Measurements from ENCODE around the gene AGAP1. TPM values are rescaled to one million over a fixed set of nuclear protein-coding genes. Genes with fewer than 3 reads are reported as not detected.
A peak's percentile ranks its signal among the peaks of the same experiment; 100 is the strongest.

Gene AGAP1
- total RNA-seq, 1 donor from 2014 or later: 39.4 TPM

GRCh38 chr2:235719146-235719942 lies 225.5 kb downstream of the AGAP1 start:
- Mint-ChIP-seq H3K27me3 (ENCODE audit: low read depth, unreplicated experiment) (no peaks in the 10 kb centered on the region), H3K4me3 (ENCODE audit: unreplicated experiment) (no peak overlapping the region), H3K27ac (ENCODE audit: unreplicated experiment) (no peak overlapping the region), H3K36me3 (ENCODE audit: low read depth, unreplicated experiment) (peaks cover 14% of the 10 kb centered on the region), H3K4me1 (ENCODE audit: low read depth, unreplicated experiment) (peaks cover 18% of the 10 kb centered on the region), H3K9me3 (ENCODE audit: unreplicated experiment) (no peaks in the 10 kb centered on the region)
- Histone ChIP-seq H2AFZ (ENCODE audit: low read depth, low read length) (no peak overlapping the region), H3K36me3 (ENCODE audit: insufficient read depth, low read length) (no peaks in the 10 kb centered on the region), H3K9me3 (ENCODE audit: insufficient read depth, low read depth, low read length) (no peaks in the 10 kb centered on the region), H3K9ac (ENCODE audit: low read length) (no peak overlapping the region), H4K20me1 (ENCODE audit: insufficient read depth, low read length) (peaks cover 34% of the 10 kb centered on the region), H3K27ac (ENCODE audit: low read depth, low read length) (no peak overlapping the region), H3K79me2 (ENCODE audit: insufficient read depth, low read length) (no peaks in the 10 kb centered on the region), H3K4me1 (ENCODE audit: insufficient read depth, low read length) (no peaks in the 10 kb centered on the region), H3K4me2 (ENCODE audit: low read length) (no peak overlapping the region), H3K27me3 (ENCODE audit: insufficient read depth, low read length) (no peaks in the 10 kb centered on the region), H3K4me3 (ENCODE audit: insufficient read depth, low read depth, low read length) (no peak overlapping the region)
- FAIRE-seq (no peak), DNase-seq (ENCODE audit: low read depth) (peak; percentile 6)
- TF ChIP-seq CTCF (IDR thresholded peaks at IDR 0.05; ENCODE audit: insufficient read depth, low read depth, low read length) (no peak), EZH2 (IDR thresholded peaks at IDR 0.05; ENCODE audit: insufficient read depth, low read length) (no peak)

GRCh38 chr2:235721625-235722024 lies 227.8 kb downstream of the AGAP1 start:
- no peaks in the 10 kb centered on the region for H3K9me3 Mint-ChIP-seq (ENCODE audit: unreplicated experiment)
- H3K27ac ChIP-seq (ENCODE audit: low read depth, low read length): no peak overlapping the region
- no peaks in the 10 kb centered on the region for H3K27me3 ChIP-seq (ENCODE audit: insufficient read depth, low read length)
- peaks cover 24% of the 10 kb centered on the region for H4K20me1 ChIP-seq (ENCODE audit: insufficient read depth, low read length)
- no peaks in the 10 kb centered on the region for H3K79me2 ChIP-seq (ENCODE audit: insufficient read depth, low read length)
- TF ChIP-seq CTCF (IDR thresholded peaks at IDR 0.05; ENCODE audit: insufficient read depth, low read depth, low read length) (no peak), EZH2 (IDR thresholded peaks at IDR 0.05; ENCODE audit: insufficient read depth, low read length) (no peak)
- FAIRE-seq: no peak
- no peak overlapping the region for H3K4me3 ChIP-seq (ENCODE audit: insufficient read depth, low read depth, low read length)
- no peaks in the 10 kb centered on the region for H3K36me3 ChIP-seq (ENCODE audit: insufficient read depth, low read length)
- H3K4me1 Mint-ChIP-seq (ENCODE audit: low read depth, unreplicated experiment): peaks cover 25% of the 10 kb centered on the region
- H3K4me3 Mint-ChIP-seq (ENCODE audit: unreplicated experiment): no peak overlapping the region
- no peak overlapping the region for H2AFZ ChIP-seq (ENCODE audit: low read depth, low read length)
- H3K4me2 ChIP-seq (ENCODE audit: low read length): no peak overlapping the region
- no peaks in the 10 kb centered on the region for H3K27me3 Mint-ChIP-seq (ENCODE audit: low read depth, unreplicated experiment)
- no peak for DNase-seq (ENCODE audit: low read depth)
- no peak overlapping the region for H3K27ac Mint-ChIP-seq (ENCODE audit: unreplicated experiment)
- no peak overlapping the region for H3K9ac ChIP-seq (ENCODE audit: low read length)
- peaks cover 14% of the 10 kb centered on the region for H3K36me3 Mint-ChIP-seq (ENCODE audit: low read depth, unreplicated experiment)
- no peaks in the 10 kb centered on the region for H3K9me3 ChIP-seq (ENCODE audit: insufficient read depth, low read depth, low read length)
- H3K4me1 ChIP-seq (ENCODE audit: insufficient read depth, low read length): no peaks in the 10 kb centered on the region

- Histone ChIP-seq H3K9ac (ENCODE audit: low read length) (no peak overlapping the region), H3K4me2 (ENCODE audit: low read length) (no peak overlapping the region), H3K4me3 (ENCODE audit: insufficient read depth, low read depth, low read length) (no peak overlapping the region), H3K9me3 (ENCODE audit: insufficient read depth, low read depth, low read length) (no peaks in the 10 kb centered on the region), H3K79me2 (ENCODE audit: insufficient read depth, low read length) (no peaks in the 10 kb centered on the region), H3K4me1 (ENCODE audit: insufficient read depth, low read length) (no peaks in the 10 kb centered on the region), H3K27ac (ENCODE audit: low read depth, low read length) (no peak overlapping the region), H2AFZ (ENCODE audit: low read depth, low read length) (no peak overlapping the region), H3K36me3 (ENCODE audit: insufficient read depth, low read length) (no peaks in the 10 kb centered on the region), H3K27me3 (ENCODE audit: insufficient read depth, low read length) (no peaks in the 10 kb centered on the region), H4K20me1 (ENCODE audit: insufficient read depth, low read length) (peaks cover 17% of the 10 kb centered on the region)
- no peaks in the 10 kb centered on the region for H3K27me3 Mint-ChIP-seq (ENCODE audit: low read depth, unreplicated experiment)
- FAIRE-seq (no peak), DNase-seq (ENCODE audit: low read depth) (no peak)
- no peak overlapping the region for H3K27ac Mint-ChIP-seq (ENCODE audit: unreplicated experiment)
- peaks cover 28% of the 10 kb centered on the region for H3K4me1 Mint-ChIP-seq (ENCODE audit: low read depth, unreplicated experiment)
- H3K9me3 Mint-ChIP-seq (ENCODE audit: unreplicated experiment): no peaks in the 10 kb centered on the region
- H3K36me3 Mint-ChIP-seq (ENCODE audit: low read depth, unreplicated experiment): peaks cover 18% of the 10 kb centered on the region
- H3K4me3 Mint-ChIP-seq (ENCODE audit: unreplicated experiment): no peak overlapping the region
- TF ChIP-seq EZH2 (IDR thresholded peaks at IDR 0.05; ENCODE audit: insufficient read depth, low read length) (no peak), CTCF (IDR thresholded peaks at IDR 0.05; ENCODE audit: insufficient read depth, low read depth, low read length) (no peak)
These were observed 229.0 kb downstream of the AGAP1 start for GRCh38 chr2:235722869-235723268.
